GM06990 (cell line): ENCODE results near the gene KLHL25.

Experiments used
- DNase-seq: peaks from one replicate; pipeline ENCODE4 v3.0.0-alpha.2; 2011; ENCODE audit not compliant: insufficient read length; ENCODE audit errors: extremely low read depth
- H3K27me3 ChIP-seq: replicated peaks from 2 replicates; pipeline ENCODE4 v1.6.0; 2011; ENCODE audit warnings: low read length; ENCODE audit not compliant: control insufficient read depth, insufficient read depth
- H3K36me3 ChIP-seq: 2 replicates; pipeline ENCODE4 v1.5.1; 2011; ENCODE audit warnings: low read length; ENCODE audit not compliant: control insufficient read depth, insufficient read depth
- H3K4me3 ChIP-seq: replicated peaks from 2 replicates; pipeline ENCODE4 v1.5.1; 2011; ENCODE audit warnings: low read depth, mild to moderate bottlenecking, control low read depth, low read length
- CTCF ChIP-seq: IDR thresholded peaks from 2 replicates; pipeline ENCODE4 v1.5.1; 2011; ENCODE audit warnings: low read length, control low read depth, mild to moderate bottlenecking, inconsistent platforms; ENCODE audit not compliant: insufficient read depth, poor library complexity, severe bottlenecking

Gene KLHL25

DNA sequence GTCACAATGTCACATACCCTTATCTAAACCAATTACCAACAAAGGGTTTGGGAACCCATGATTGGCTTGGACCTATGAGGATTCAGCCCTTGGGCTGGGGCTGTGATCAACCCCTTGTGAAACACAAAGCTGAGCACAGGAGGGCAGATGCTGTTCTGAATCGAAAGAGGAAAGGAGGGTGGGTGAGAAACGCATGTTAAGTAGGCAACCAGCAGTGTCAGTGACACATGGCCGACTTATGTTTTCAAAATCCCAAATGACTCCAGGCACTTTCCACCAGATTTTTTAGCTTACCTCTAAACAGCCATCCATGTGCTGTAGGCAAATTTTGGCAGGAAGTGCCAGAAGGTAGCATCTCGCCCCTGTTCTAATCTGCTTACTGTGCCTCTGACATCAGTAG, 34.1 kb upstream of the KLHL25 start:
- Histone ChIP-seq H3K36me3 (no peaks in the 10 kb centered on the region), H3K4me3 (no peak overlapping the region), H3K27me3 (no peaks in the 10 kb centered on the region; the same call in 1 of the 2 replicates)
- no peak for DNase-seq
- no peak for TF ChIP-seq CTCF

DNA sequence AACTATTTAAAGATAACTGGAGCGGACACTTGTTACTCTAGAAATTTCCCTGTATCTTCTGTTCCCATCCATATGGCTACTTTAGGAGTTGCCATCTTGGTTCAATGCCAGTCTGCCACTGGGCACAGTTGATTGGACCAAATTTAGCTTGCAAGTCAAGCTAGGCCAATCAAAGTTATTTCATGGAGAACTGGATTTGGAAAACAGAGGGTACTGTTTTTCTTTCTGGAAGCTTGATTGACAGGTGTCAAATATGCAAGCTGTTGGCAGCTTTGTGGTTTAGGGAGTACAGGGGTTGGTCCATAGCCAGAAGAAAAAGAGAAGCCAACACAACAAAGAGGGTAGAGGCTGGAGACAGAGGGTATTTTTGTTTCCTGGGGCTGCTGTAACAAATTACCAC, 33.4 kb upstream of the KLHL25 start:
- Histone ChIP-seq H3K36me3 (no peaks in the 10 kb centered on the region), H3K4me3 (no peak overlapping the region), H3K27me3 (no peaks in the 10 kb centered on the region; the same call in 1 of the 2 replicates)
- TF ChIP-seq CTCF = no peak
- DNase-seq = no peak

GRCh38 chr15:85826756-85827515, 32.2 kb upstream of the KLHL25 start:
- TF ChIP-seq CTCF = no peak
- DNase-seq = no peak
- H3K27me3 ChIP-seq = no peaks in the 10 kb centered on the region
- H3K36me3 ChIP-seq = no peaks in the 10 kb centered on the region
- H3K4me3 ChIP-seq = no peak overlapping the region

DNA sequence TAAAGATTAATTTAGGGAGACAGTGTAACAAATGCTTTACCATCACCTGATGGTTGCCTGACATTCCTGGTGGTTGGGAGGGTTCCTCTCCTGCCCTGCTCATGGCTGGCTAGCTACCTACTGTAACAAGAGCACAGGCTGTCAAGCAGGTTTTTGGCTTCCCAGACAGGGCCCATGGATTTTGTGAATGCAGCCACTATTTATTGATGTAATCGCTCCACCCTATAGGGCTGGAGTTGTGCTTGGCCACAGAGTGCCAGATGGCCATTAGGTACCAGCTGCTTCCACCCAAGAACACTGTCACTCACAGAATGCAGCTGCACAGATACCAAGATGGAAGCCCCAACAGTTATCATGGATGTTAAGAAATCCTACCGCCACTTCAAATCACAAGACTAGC, 31.0 kb upstream of the KLHL25 start:
- DNase-seq = no peak
- TF ChIP-seq CTCF = no peak
- Histone ChIP-seq H3K27me3 (no peaks in the 10 kb centered on the region), H3K36me3 (no peaks in the 10 kb centered on the region), H3K4me3 (no peak overlapping the region)

GRCh38 chr15:85825118-85825517, 30.4 kb upstream of the KLHL25 start:
- H3K36me3 ChIP-seq = no peaks in the 10 kb centered on the region
- H3K27me3 ChIP-seq = no peaks in the 10 kb centered on the region
- no peak for TF ChIP-seq CTCF
- no peak overlapping the region for H3K4me3 ChIP-seq
- no peak for DNase-seq

GRCh38 chr15:85821545-85821944, 26.8 kb upstream of the KLHL25 start:
- no peak for DNase-seq

More at GRCh38 chr15:85821545-85821944, 26.8 kb upstream of the KLHL25 start:
- Histone ChIP-seq H3K36me3 (no peaks in the 10 kb centered on the region), H3K4me3 (no peak overlapping the region), H3K27me3 (no peaks in the 10 kb centered on the region)
- no peak for TF ChIP-seq CTCF
